GM23338 (cell line): Measurements from ENCODE around the gene KIAA1217. TPM values are rescaled to one million over a fixed set of nuclear protein-coding genes. Genes with fewer than 3 reads are reported as not detected.

ENCODE experiments used
- ATAC-seq: fragments of 200-7000 bp; cut with Tn5 transposase; 3 replicates; pipeline ENCODE4 v1.9.1; 2020
- DNase-seq: peaks from one replicate; pipeline ENCODE4 v3.0.0-alpha.2; 2015; ENCODE audit warnings: low spot score
- H2AFZ ChIP-seq: fragments of 200-600 bp; sonication (generic); 2 replicates; pipeline ENCODE4 v1.8.0; 2016; ENCODE audit warnings: antibody characterized with exemption, mild to moderate bottlenecking, moderate library complexity
- H3F3A ChIP-seq: fragments of 200-600 bp; sonication (generic); replicated peaks from 2 replicates; pipeline ENCODE4 v1.8.0; 2017; ENCODE audit warnings: antibody characterized with exemption, mixed run types, low read depth
- H3K27ac ChIP-seq: fragments of 200-600 bp; sonication (generic); 2 replicates; pipeline ENCODE4 v1.6.1; 2016; ENCODE audit warnings: low read depth
- H3K27me3 ChIP-seq: fragments of 200-600 bp; sonication (generic); 2 replicates; pipeline ENCODE4 v1.8.0; 2016; ENCODE audit warnings: mild to moderate bottlenecking, mixed run types, moderate library complexity; ENCODE audit not compliant: insufficient read depth
- H3K36me3 ChIP-seq: fragments of 200-600 bp; sonication (generic); 2 replicates; pipeline ENCODE4 v1.8.0; 2016; ENCODE audit warnings: mild to moderate bottlenecking; ENCODE audit not compliant: insufficient read depth
- H3K4me1 ChIP-seq: fragments of 200-600 bp; sonication (generic); 2 replicates; pipeline ENCODE4 v1.8.0; 2016; ENCODE audit warnings: mild to moderate bottlenecking, moderate library complexity; ENCODE audit not compliant: insufficient read depth
- H3K4me2 ChIP-seq: fragments of 200-600 bp; sonication (generic); 2 replicates; pipeline ENCODE4 v1.7.1; 2017; ENCODE audit warnings: mixed run types
- H3K4me3 ChIP-seq: fragments of 200-600 bp; sonication (generic); 2 replicates; pipeline ENCODE4 v1.6.1; 2016; ENCODE audit warnings: mixed run types
- H3K79me2 ChIP-seq: fragments of 200-600 bp; sonication (generic); replicated peaks from 2 replicates; pipeline ENCODE4 v1.8.0; 2017; ENCODE audit warnings: mild to moderate bottlenecking; ENCODE audit not compliant: insufficient read depth
- H3K9me2 ChIP-seq: fragments of 200-600 bp; sonication (generic); 2 replicates; pipeline ENCODE4 v1.8.0; 2017; ENCODE audit not compliant: insufficient read depth
- H4K20me1 ChIP-seq: fragments of 200-600 bp; sonication (generic); replicated peaks from 2 replicates; pipeline ENCODE4 v1.8.0; 2017; ENCODE audit warnings: mild to moderate bottlenecking; ENCODE audit not compliant: insufficient read depth
- H3K27ac Mint-ChIP-seq: 2 replicates; pipeline ENCODE4 v1.8.0; 2020; ENCODE audit warnings: inconsistent platforms, mild to moderate bottlenecking, moderate library complexity, mixed read lengths
- H3K27me3 Mint-ChIP-seq: 3 replicates; pipeline ENCODE4 v1.8.0; 2022; ENCODE audit warnings: low read depth, mild to moderate bottlenecking, moderate library complexity, mixed read lengths, inconsistent platforms; ENCODE audit not compliant: insufficient read depth, poor library complexity
- H3K36me3 Mint-ChIP-seq: 3 replicates; pipeline ENCODE4 v1.8.0; 2021; ENCODE audit warnings: low read depth, mild to moderate bottlenecking, inconsistent platforms, moderate library complexity, mixed read lengths
- H3K4me1 Mint-ChIP-seq: 3 replicates; pipeline ENCODE4 v1.8.0; 2020; ENCODE audit warnings: mild to moderate bottlenecking, inconsistent platforms, mixed read lengths
- H3K4me3 Mint-ChIP-seq: 3 replicates; pipeline ENCODE4 v1.8.0; 2021; ENCODE audit warnings: moderate library complexity, mild to moderate bottlenecking, inconsistent platforms, mixed read lengths
- H3K9me3 Mint-ChIP-seq: 3 replicates; pipeline ENCODE4 v1.8.0; 2020; ENCODE audit warnings: moderate library complexity, mild to moderate bottlenecking, inconsistent platforms, mixed read lengths
- CREB1 ChIP-seq: fragments of 250-450 bp; sonication (Bioruptor Pico); IDR thresholded peaks from 2 replicates; pipeline ENCODE4 v1.5.0; 2020; ENCODE audit warnings: low read depth, mild to moderate bottlenecking, moderate library complexity
- CTCF ChIP-seq, 2 experiments: fragments of 200-600 bp in 1 of 2; sonication (generic) in 1 of 2; conservative IDR thresholded peaks; 2 replicates each; pipeline versions ENCODE4 v1.5.1 to v1.6.1; 2016 to 2017; ENCODE audit warnings: antibody characterized with exemption in 2 of 2, low read depth in 2 of 2, mild to moderate bottlenecking in 2 of 2, moderate library complexity in 1 of 2
- EZH2 ChIP-seq: fragments of 200-600 bp; sonication (generic); IDR thresholded peaks from one replicate; pipeline ENCODE4 v1.8.0; 2017; ENCODE audit warnings: antibody characterized with exemption, mild to moderate bottlenecking, low read depth; ENCODE audit not compliant: unreplicated experiment
- EZH2phosphoT487 ChIP-seq: fragments of 200-600 bp; sonication (generic); IDR thresholded peaks from one replicate; pipeline ENCODE4 v1.8.1; 2018; ENCODE audit warnings: antibody characterized with exemption; ENCODE audit not compliant: unreplicated experiment
- JUNB ChIP-seq: IDR thresholded peaks from one replicate; pipeline ENCODE4 v1.6.1; 2016; ENCODE audit warnings: antibody characterized with exemption; ENCODE audit not compliant: unreplicated experiment
- NANOG ChIP-seq: IDR thresholded peaks from 2 replicates; pipeline ENCODE4 v1.6.1; 2016; ENCODE audit warnings: antibody characterized with exemption, borderline replicate concordance
- POLR2AphosphoS5 ChIP-seq: IDR thresholded peaks from 2 replicates; pipeline ENCODE4 v1.6.1; 2016; ENCODE audit warnings: antibody characterized with exemption, low read depth
- REST ChIP-seq: IDR thresholded peaks from one replicate; pipeline ENCODE4 v1.6.1; 2018; ENCODE audit warnings: antibody characterized with exemption; ENCODE audit not compliant: unreplicated experiment
- STAT1 ChIP-seq: IDR thresholded peaks from one replicate; pipeline ENCODE4 v1.6.1; 2016; ENCODE audit warnings: antibody characterized with exemption; ENCODE audit not compliant: unreplicated experiment
- ZNF114 ChIP-seq: fragments of 250-450 bp; sonication (Bioruptor Pico); IDR thresholded peaks from 2 replicates; pipeline ENCODE4 v1.5.0; 2020; ENCODE audit warnings: mild to moderate bottlenecking, moderate library complexity
- ZNF331 ChIP-seq: fragments of 250-450 bp; sonication (Bioruptor Pico); IDR thresholded peaks from 2 replicates; pipeline ENCODE4 v1.5.0; 2020; ENCODE audit warnings: low read depth, mild to moderate bottlenecking, moderate library complexity
- ZNF462 ChIP-seq: fragments of 250-450 bp; sonication (Bioruptor Pico); IDR thresholded peaks from 2 replicates; pipeline ENCODE4 v1.5.0; 2020; ENCODE audit warnings: mild to moderate bottlenecking, moderate library complexity
- polyA plus RNA-seq: library from polyadenylated mRNA; unstranded; fragments of >200 nt; fragmentation: Nextera tagmentation; extraction: Ambion mirVana; gene quantifications from 2 replicates; pipeline ENCODE4 v1.2.1, GENCODE V29; 2016
- total RNA-seq: library from RNA; depleted of rRNA; stranded (reverse); fragments of >200 nt; shearing (Covaris generic); gene quantifications from 2 replicates; pipeline ENCODE4 v1.2.3, GENCODE V29; 2014
- TF ChIP-seq, protein P1 (sequence below): IDR thresholded peaks from 2 replicates; pipeline ENCODE4 v1.6.1; 2016; ENCODE audit warnings: antibody characterized with exemption

Gene KIAA1217
- total and polyA plus RNA-seq, 2 experiments from 2014 or later, result 6.4 to 9.1 TPM

DNA sequence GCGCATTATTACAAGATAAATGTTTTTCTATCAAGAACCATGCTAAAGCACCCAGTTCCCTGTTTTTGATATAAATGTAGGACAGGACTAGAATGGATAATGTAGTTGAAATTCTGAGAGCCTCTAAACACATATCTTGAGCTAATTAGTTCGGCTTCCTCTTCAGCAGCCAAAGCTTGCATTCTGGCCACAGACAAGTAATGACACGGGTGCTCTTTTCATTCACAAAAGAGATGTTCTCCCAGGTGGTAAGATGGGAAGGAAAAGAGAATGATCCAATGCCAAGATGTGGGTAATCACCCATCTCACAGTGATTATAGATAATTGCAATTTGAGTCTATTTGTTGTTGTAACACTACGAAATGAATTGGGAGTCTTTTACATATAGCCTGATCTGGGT, 246.5 kb downstream of the KIAA1217 start:
- no peaks in the 10 kb centered on the region for H3K27me3 ChIP-seq
- H3K36me3 Mint-ChIP-seq, result no peaks in the 10 kb centered on the region
- H3K27ac ChIP-seq, result no peak overlapping the region
- no peak overlapping the region for H3K27ac Mint-ChIP-seq
- H3K9me2 ChIP-seq, result 0 out of 2 replicates have a peak, but pooled peaks cover 4% of the 10 kb centered on the region
- no peaks in the 10 kb centered on the region; the same call in 1 of the 2 replicates for H3K4me1 ChIP-seq
- no peak overlapping the region for H3K4me3 ChIP-seq
- H3K36me3 ChIP-seq, result no peaks in the 10 kb centered on the region
- DNase-seq (no peak), ATAC-seq (no peak)
- no peak for TF ChIP-seq ZNF331 (CRISPR knock-in tag)
- no peak for TF ChIP-seq ZNF462 (CRISPR knock-in tag)
- TF ChIP-seq CREB1 (CRISPR knock-in tag), result no peak
- TF ChIP-seq ZNF114, result no peak
- no peak for TF ChIP-seq REST
- TF ChIP-seq NANOG, result no peak
- no peak for TF ChIP-seq JUNB
- no peak for TF ChIP-seq EZH2
- no peak for TF ChIP-seq CTCF (conservative IDR thresholded peaks at IDR 0.05; ENCODE audit: low read depth in 2 of 2)
- TF ChIP-seq, protein P1, sequence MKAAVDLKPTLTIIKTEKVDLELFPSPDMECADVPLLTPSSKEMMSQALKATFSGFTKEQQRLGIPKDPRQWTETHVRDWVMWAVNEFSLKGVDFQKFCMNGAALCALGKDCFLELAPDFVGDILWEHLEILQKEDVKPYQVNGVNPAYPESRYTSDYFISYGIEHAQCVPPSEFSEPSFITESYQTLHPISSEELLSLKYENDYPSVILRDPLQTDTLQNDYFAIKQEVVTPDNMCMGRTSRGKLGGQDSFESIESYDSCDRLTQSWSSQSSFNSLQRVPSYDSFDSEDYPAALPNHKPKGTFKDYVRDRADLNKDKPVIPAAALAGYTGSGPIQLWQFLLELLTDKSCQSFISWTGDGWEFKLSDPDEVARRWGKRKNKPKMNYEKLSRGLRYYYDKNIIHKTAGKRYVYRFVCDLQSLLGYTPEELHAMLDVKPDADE, result no peak
- no peak for TF ChIP-seq EZH2phosphoT487
- TF ChIP-seq POLR2AphosphoS5, result no peak
- no peak for TF ChIP-seq STAT1
- no peaks in the 10 kb centered on the region for H3K27me3 Mint-ChIP-seq
- H3F3A ChIP-seq, result no peaks in the 10 kb centered on the region
- no peak overlapping the region for H2AFZ ChIP-seq
- no peak overlapping the region for H3K4me3 Mint-ChIP-seq
- no peaks in the 10 kb centered on the region; the same call in 1 of the 2 replicates for H4K20me1 ChIP-seq
- H3K9me3 Mint-ChIP-seq, result no peaks in the 10 kb centered on the region; the same call in 2 of the 3 replicates
- peaks cover 56% of the 10 kb centered on the region for H3K4me1 Mint-ChIP-seq
- H3K79me2 ChIP-seq, result no peaks in the 10 kb centered on the region
- no peak overlapping the region for H3K4me2 ChIP-seq
